DND-41 (cell line): ENCODE results near the gene IL3RA.

Source experiments
- ATAC-seq: fragments of 200-7000 bp; cut with Tn5 transposase; 3 replicates; pipeline ENCODE4 v1.9.1; 2021; ENCODE audit warnings: low read depth; ENCODE audit not compliant: insufficient read depth
- DNase-seq: peaks from one replicate; pipeline ENCODE4 v3.0.0-alpha.2; 2020
- H2AFZ ChIP-seq: 2 replicates; pipeline ENCODE4 v1.6.0; 2012; ENCODE audit warnings: low read depth, low read length
- H3K27ac ChIP-seq: 2 replicates; pipeline ENCODE4 v1.5.1; 2012; ENCODE audit warnings: low read length, inconsistent platforms
- H3K27me3 ChIP-seq: fragments of 200-600 bp; sonication (generic); 2 replicates; pipeline ENCODE4 v1.6.0; 2012; ENCODE audit warnings: low read length, mild to moderate bottlenecking, inconsistent platforms; ENCODE audit not compliant: insufficient read depth, poor library complexity
- H3K36me3 ChIP-seq: 2 replicates; pipeline ENCODE4 v1.5.1; 2012; ENCODE audit warnings: low read length, inconsistent platforms; ENCODE audit not compliant: insufficient read depth
- H3K4me1 ChIP-seq: 2 replicates; pipeline ENCODE4 v1.5.1; 2012; ENCODE audit warnings: mild to moderate bottlenecking, low read length; ENCODE audit not compliant: insufficient read depth
- H3K4me2 ChIP-seq: 2 replicates; pipeline ENCODE4 v1.6.0; 2012; ENCODE audit warnings: mild to moderate bottlenecking, moderate library complexity, low read length, inconsistent platforms; ENCODE audit not compliant: insufficient read depth
- H3K4me3 ChIP-seq, 2 experiments: fragments of 200-600 bp in 1 of 2; shearing (Covaris generic) in 1 of 2; 2 replicates each; pipeline ENCODE4 v1.5.1; 2012 to 2016; ENCODE audit warnings: inconsistent platforms in 2 of 2, low read length in 2 of 2, mild to moderate bottlenecking in 2 of 2, low read depth in 1 of 2, moderate library complexity in 1 of 2
- H3K79me2 ChIP-seq: 2 replicates; pipeline ENCODE4 v1.6.0; 2012; ENCODE audit warnings: low read length, inconsistent platforms; ENCODE audit not compliant: insufficient read depth
- H3K9ac ChIP-seq: 2 replicates; pipeline ENCODE4 v1.6.0; 2012; ENCODE audit warnings: low read depth, mild to moderate bottlenecking, inconsistent platforms, low read length, moderate library complexity
- H3K9me3 ChIP-seq: 2 replicates; pipeline ENCODE4 v1.5.1; 2012; ENCODE audit warnings: low read length, moderate library complexity, mild to moderate bottlenecking, inconsistent platforms; ENCODE audit not compliant: insufficient read depth, severe bottlenecking
- H4K20me1 ChIP-seq: 2 replicates; pipeline ENCODE4 v1.6.0; 2012; ENCODE audit warnings: low read length; ENCODE audit not compliant: insufficient read depth
- CTCF ChIP-seq: IDR thresholded peaks from 2 replicates; pipeline ENCODE4 v1.5.1; 2012; ENCODE audit warnings: borderline replicate concordance, low read length, moderate library complexity, mild to moderate bottlenecking; ENCODE audit not compliant: poor library complexity, severe bottlenecking; ENCODE audit errors: extremely low read depth
- EZH2 ChIP-seq: IDR thresholded peaks from 3 replicates; pipeline ENCODE4 v1.6.1; 2012; ENCODE audit warnings: borderline replicate concordance, low read depth, mild to moderate bottlenecking, moderate library complexity, low read length, inconsistent platforms; ENCODE audit not compliant: severe bottlenecking

IL3RA gene

DNA sequence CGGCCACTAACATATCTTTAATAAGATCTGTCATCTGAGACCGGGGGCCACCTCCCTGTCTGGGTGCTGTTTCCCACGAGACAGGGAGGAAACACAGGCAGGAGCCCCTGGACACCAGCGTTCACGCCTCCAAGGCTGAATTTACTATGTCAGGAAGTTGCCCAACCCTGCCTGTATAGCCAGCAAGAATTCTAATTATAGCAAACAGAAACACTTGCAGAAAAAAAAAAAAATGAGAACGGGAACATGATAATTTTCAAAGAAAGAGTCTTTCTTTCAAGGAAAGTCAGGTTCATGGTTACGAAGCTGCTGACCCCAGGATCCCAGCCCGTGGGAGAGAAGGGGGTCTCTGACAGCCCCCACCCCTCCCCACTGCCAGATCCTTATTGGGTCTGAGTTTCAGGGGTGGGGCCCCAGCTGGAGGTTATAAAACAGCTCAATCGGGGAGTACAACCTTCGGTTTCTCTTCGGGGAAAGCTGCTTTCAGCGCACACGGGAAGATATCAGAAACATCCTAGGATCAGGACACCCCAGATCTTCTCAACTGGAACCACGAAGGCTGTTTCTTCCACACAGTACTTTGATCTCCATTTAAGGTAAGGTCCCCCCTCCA is at the start of gene IL3RA:
IL3RA (plus strand) TSS at position 455 of the 613 bp plus-strand sequence. CDS start 4,981 bp downstream, outside the sequence.
- H3K4me1 ChIP-seq = no peaks in the 10 kb centered on the region
- H3K79me2 ChIP-seq = no peaks in the 10 kb centered on the region
- no peaks in the 10 kb centered on the region for H4K20me1 ChIP-seq
- H3K27ac ChIP-seq = no peak within 1 kb of the TSS
- DNase-seq (no peak), ATAC-seq (no peak)
- peaks cover 4% of the 10 kb centered on the region for H3K9me3 ChIP-seq
- no peak within 1 kb of the TSS for H3K4me2 ChIP-seq
- no peak within 1 kb of the TSS for H3K9ac ChIP-seq
- no peak within 1 kb of the TSS for H2AFZ ChIP-seq
- H3K4me3 ChIP-seq = no peak within 1 kb of the TSS
- no peaks in the 10 kb centered on the region for H3K27me3 ChIP-seq
- TF ChIP-seq EZH2 (no peak), CTCF (no peak)
- H3K36me3 ChIP-seq = no peaks in the 10 kb centered on the region

DNA sequence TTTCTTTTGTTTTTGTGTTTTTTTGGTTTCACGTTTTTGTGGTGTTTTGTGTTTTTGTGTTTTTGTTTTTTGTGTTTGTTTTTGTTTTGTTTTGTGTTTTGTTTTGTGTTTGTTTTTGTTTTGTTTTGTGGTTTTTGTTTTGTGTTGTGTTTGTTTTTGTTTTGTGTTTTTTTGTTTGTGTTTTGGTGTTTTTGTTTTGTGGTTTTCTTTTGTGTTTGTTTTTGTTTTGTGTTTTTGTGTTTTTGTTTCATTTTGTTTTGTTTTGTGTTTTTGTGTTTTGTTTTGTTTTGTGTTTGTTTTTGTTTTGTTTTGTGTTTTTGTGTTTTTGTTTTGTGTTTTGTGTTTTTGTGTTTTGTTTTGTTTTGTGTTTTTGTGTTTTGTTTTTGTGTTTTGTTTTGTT is 47.0 kb upstream of the IL3RA start:
- no peaks in the 10 kb centered on the region for H3K4me1 ChIP-seq
- no peak overlapping the region for H3K9ac ChIP-seq
- no peak overlapping the region for H3K4me2 ChIP-seq
- no peaks in the 10 kb centered on the region for H3K79me2 ChIP-seq
- no peaks in the 10 kb centered on the region for H4K20me1 ChIP-seq
- TF ChIP-seq EZH2 (no peak), CTCF (no peak)
- H2AFZ ChIP-seq = no peak overlapping the region
- H3K27ac ChIP-seq = no peak overlapping the region
- H3K9me3 ChIP-seq = no peaks in the 10 kb centered on the region
- no peak for DNase-seq
- H3K27me3 ChIP-seq = peaks cover 4% of the 10 kb centered on the region
- no peak overlapping the region for H3K4me3 ChIP-seq
- no peaks in the 10 kb centered on the region for H3K36me3 ChIP-seq
- no peak for ATAC-seq

DNA sequence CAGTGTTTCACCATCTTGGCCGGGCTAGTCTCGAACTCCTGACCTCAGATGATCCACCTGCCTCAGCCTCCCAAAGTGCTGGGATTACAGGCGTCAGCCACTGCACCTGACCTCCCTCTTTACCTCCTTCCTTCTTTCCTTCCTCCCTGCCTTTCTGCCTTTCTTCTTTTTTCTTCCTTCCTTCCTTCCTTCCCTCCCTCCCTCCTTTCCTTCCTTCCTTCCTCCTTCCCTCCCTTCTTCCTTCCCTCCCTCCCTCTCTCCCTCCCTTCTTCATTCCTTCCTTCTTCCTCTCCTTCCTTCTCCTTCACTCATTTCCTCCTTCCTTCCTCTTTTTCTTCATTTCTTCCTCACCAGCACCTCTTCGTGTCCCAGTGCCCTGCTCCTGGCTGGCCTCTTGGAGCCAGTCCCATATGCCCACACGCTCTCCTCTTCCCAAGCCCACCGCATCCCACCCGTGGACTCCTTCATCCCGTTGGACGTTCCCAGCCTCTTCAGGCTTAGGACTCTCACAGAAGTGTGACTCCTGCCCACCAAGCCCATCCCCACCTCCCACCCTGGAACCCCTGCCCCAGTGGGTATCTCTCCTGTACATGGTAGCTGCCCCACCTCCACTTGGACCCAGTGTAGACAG is 45.4 kb upstream of the IL3RA start:
- no peak for ATAC-seq
- H3K9ac ChIP-seq = no peak overlapping the region
- H4K20me1 ChIP-seq = no peaks in the 10 kb centered on the region
- H3K36me3 ChIP-seq = no peaks in the 10 kb centered on the region
- no peak overlapping the region for H3K4me2 ChIP-seq
- H3K4me3 ChIP-seq = no peak overlapping the region
- H2AFZ ChIP-seq = no peak overlapping the region
- H3K79me2 ChIP-seq = no peaks in the 10 kb centered on the region
- no peak overlapping the region for H3K27ac ChIP-seq
- H3K4me1 ChIP-seq = no peaks in the 10 kb centered on the region
- no peak for TF ChIP-seq EZH2
- TF ChIP-seq CTCF = no peak
- no peak for DNase-seq
- H3K9me3 ChIP-seq = no peaks in the 10 kb centered on the region
- H3K27me3 ChIP-seq = peaks cover 4% of the 10 kb centered on the region
